ENCODE measurements around the gene DSN1.

DSN1 gene

GRCh38 chr20:36785308-36785707 is 11.7 kb upstream of the DSN1 start:
- TF ChIP-seq ZNF274 (IDR thresholded peaks at IDR 0.05; ENCODE audit: low read depth, low read length) = no peak
- H3K4me3 ChIP-seq (ENCODE audit: low read length) = no peak overlapping the region

- no peak for TF ChIP-seq ZNF274 (IDR thresholded peaks at IDR 0.05; ENCODE audit: low read depth, low read length)
- no peak overlapping the region for H3K4me3 ChIP-seq (ENCODE audit: low read length)
Observed at GRCh38 chr20:36784900-36785299, 11.3 kb upstream of the DSN1 start.

- no peak overlapping the region for H3K4me3 ChIP-seq (ENCODE audit: low read length)
- no peak for TF ChIP-seq ZNF274 (IDR thresholded peaks at IDR 0.05; ENCODE audit: low read depth, low read length)
Observed at GRCh38 chr20:36784116-36784515, 10.6 kb upstream of the DSN1 start.

GRCh38 chr20:36779656-36780025 is 6.1 kb upstream of the DSN1 start:
- no peak overlapping the region for H3K4me3 ChIP-seq (ENCODE audit: low read length)
- no peak for TF ChIP-seq ZNF274 (IDR thresholded peaks at IDR 0.05; ENCODE audit: low read depth, low read length)

- TF ChIP-seq ZNF274 (IDR thresholded peaks at IDR 0.05; ENCODE audit: low read depth, low read length) = no peak
- H3K4me3 ChIP-seq (ENCODE audit: low read length) = no peak overlapping the region
Observed at GRCh38 chr20:36778831-36779655, 5.5 kb upstream of the DSN1 start.

GRCh38 chr20:36777576-36777975 is 4.0 kb upstream of the DSN1 start:
- H3K4me3 ChIP-seq (ENCODE audit: low read length) = no peak overlapping the region
- no peak for TF ChIP-seq ZNF274 (IDR thresholded peaks at IDR 0.05; ENCODE audit: low read depth, low read length)

- no peak overlapping the region for H3K4me3 ChIP-seq (ENCODE audit: low read length)
- TF ChIP-seq ZNF274 (IDR thresholded peaks at IDR 0.05; ENCODE audit: low read depth, low read length) = no peak
Observed at GRCh38 chr20:36777167-36777566, 3.6 kb upstream of the DSN1 start.

GRCh38 chr20:36775826-36776225 is 2.3 kb upstream of the DSN1 start:
- H3K4me3 ChIP-seq (ENCODE audit: low read length) = no peak overlapping the region

GRCh38 chr20:36775196-36775595 is 1.6 kb upstream of the DSN1 start:
- no peak overlapping the region for H3K4me3 ChIP-seq (ENCODE audit: low read length)
- TF ChIP-seq ZNF274 (IDR thresholded peaks at IDR 0.05; ENCODE audit: low read depth, low read length) = no peak

More at GRCh38 chr20:36775826-36776225, 2.3 kb upstream of the DSN1 start:
- no peak for TF ChIP-seq ZNF274 (IDR thresholded peaks at IDR 0.05; ENCODE audit: low read depth, low read length)

- peak overlapping the region; percentile 72 for H3K4me3 ChIP-seq (ENCODE audit: low read length)
- TF ChIP-seq ZNF274 (IDR thresholded peaks at IDR 0.05; ENCODE audit: low read depth, low read length) = no peak
Observed at GRCh38 chr20:36773107-36773596, 411 bp downstream of the DSN1 start.

GRCh38 chr20:36770680-36771079 is 2.9 kb downstream of the DSN1 start:
- TF ChIP-seq ZNF274 (IDR thresholded peaks at IDR 0.05; ENCODE audit: low read depth, low read length) = no peak
- no peak overlapping the region for H3K4me3 ChIP-seq (ENCODE audit: low read length)

- TF ChIP-seq ZNF274 (IDR thresholded peaks at IDR 0.05; ENCODE audit: low read depth, low read length) = no peak
- H3K4me3 ChIP-seq (ENCODE audit: low read length) = no peak overlapping the region
Observed at GRCh38 chr20:36768768-36769430, 4.7 kb downstream of the DSN1 start.

GRCh38 chr20:36761125-36761524 is 12.4 kb downstream of the DSN1 start:
- H3K4me3 ChIP-seq (ENCODE audit: low read length) = no peak overlapping the region
- TF ChIP-seq ZNF274 (IDR thresholded peaks at IDR 0.05; ENCODE audit: low read depth, low read length) = no peak

- H3K4me3 ChIP-seq (ENCODE audit: low read length) = no peak overlapping the region
- no peak for TF ChIP-seq ZNF274 (IDR thresholded peaks at IDR 0.05; ENCODE audit: low read depth, low read length)
Observed at GRCh38 chr20:36760647-36761046, 12.9 kb downstream of the DSN1 start.

- H3K4me3 ChIP-seq (ENCODE audit: low read length) = no peak overlapping the region
- no peak for TF ChIP-seq ZNF274 (IDR thresholded peaks at IDR 0.05; ENCODE audit: low read depth, low read length)
Observed at GRCh38 chr20:36758276-36758675, 15.3 kb downstream of the DSN1 start.
